A549 (cell line): ENCODE data around the gene LHFPL2.

Experiments used
- CEBPB ChIP-seq, 2 experiments: fragments of >200 bp in 1 of 2; sonication (Bioruptor Twin) in 1 of 2; formaldehyde crosslinking in 1 of 2; IDR thresholded peaks; 2 replicates each; pipeline ENCODE4 v1.6.1; 2012 to 2016
- CTCF ChIP-seq: fragments of >200 bp; sonication (Bioruptor Twin); formaldehyde crosslinking; IDR thresholded peaks from 3 replicates; pipeline ENCODE4 v1.5.1; 2016
- HDAC2 ChIP-seq: fragments of 200-600 bp; sonication (generic); IDR thresholded peaks from 2 replicates; pipeline ENCODE4 v1.6.1; 2016
- NR3C1 ChIP-seq: fragments of >200 bp; sonication (Bioruptor Twin); formaldehyde crosslinking; IDR thresholded peaks from 3 replicates; pipeline ENCODE4 v1.6.1; 2017
- POLR2A ChIP-seq: IDR thresholded peaks from 2 replicates; pipeline ENCODE4 v1.6.1; 2012; ENCODE audit warnings: mild to moderate bottlenecking, low read length
- REST ChIP-seq: fragments of 200-600 bp; sonication (generic); IDR thresholded peaks from 2 replicates; pipeline ENCODE4 v1.6.1; 2016; ENCODE audit warnings: antibody characterized with exemption, mild to moderate bottlenecking, moderate library complexity

GRCh38 chr5:78565395-78565794, 83.2 kb downstream of the LHFPL2 start:
- TF ChIP-seq CTCF = no peak
- no peak for TF ChIP-seq HDAC2
- TF ChIP-seq CEBPB (IDR thresholded peaks at IDR 0.05) = no peak
- no peak for TF ChIP-seq NR3C1
- no peak for TF ChIP-seq POLR2A
- no peak for TF ChIP-seq REST
